ENCODE data around the gene LTB.

The LTB gene

DNA sequence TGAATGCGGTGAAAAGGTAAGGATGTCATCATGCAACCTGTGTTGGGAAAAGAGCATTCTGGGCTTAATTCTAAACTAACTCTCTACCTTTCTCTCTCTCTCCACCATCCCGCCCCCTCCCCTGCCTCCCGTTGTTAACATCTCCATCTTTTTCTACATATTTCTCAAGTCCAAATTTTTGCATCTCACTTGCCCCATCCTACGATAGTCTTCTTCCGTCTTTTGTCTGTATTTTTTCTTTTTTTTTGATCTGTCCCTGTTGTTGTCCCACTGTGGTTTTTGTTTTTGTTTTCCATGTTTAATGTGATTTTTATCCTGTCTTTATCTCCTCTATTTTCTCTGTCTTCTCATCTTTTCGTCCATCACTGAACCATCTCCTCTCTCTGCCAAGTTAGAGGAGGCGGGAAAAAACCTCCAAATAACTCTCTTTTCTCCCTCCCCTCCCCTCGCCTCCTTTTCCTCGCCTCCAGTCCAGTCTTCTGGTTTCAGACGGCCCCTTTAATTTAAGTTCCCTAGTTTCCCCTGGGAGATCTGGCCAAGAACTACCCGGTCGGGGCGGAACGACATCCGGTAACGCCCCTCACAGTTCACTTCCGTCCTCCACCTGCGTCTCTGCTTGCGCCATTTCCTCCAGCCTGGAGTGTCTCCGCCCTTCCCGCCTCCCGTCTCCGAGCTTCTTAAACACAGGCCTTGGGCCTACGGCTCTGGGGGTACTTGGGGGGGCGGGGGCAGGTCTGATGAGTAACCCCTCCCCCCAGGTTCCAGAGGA, 35.1 kb downstream of the LTB start, which contains the start of gene NFKBIL1 (continued):
- TF ChIP-seq, protein P1, sequence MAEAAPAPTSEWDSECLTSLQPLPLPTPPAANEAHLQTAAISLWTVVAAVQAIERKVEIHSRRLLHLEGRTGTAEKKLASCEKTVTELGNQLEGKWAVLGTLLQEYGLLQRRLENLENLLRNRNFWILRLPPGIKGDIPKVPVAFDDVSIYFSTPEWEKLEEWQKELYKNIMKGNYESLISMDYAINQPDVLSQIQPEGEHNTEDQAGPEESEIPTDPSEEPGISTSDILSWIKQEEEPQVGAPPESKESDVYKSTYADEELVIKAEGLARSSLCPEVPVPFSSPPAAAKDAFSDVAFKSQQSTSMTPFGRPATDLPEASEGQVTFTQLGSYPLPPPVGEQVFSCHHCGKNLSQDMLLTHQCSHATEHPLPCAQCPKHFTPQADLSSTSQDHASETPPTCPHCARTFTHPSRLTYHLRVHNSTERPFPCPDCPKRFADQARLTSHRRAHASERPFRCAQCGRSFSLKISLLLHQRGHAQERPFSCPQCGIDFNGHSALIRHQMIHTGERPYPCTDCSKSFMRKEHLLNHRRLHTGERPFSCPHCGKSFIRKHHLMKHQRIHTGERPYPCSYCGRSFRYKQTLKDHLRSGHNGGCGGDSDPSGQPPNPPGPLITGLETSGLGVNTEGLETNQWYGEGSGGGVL (tag by site-specific recombination; IDR thresholded peaks at IDR 0.05), result peak; percentile 70
- TF ChIP-seq ZNF19 (tag by site-specific recombination; IDR thresholded peaks at IDR 0.05; ENCODE audit: low read depth) (no peak), GLIS1 (tag by site-specific recombination; IDR thresholded peaks at IDR 0.05) (peak; percentile 65; the same call in 1 of the 2 replicates), ZBTB7A (tag by site-specific recombination; IDR thresholded peaks at IDR 0.05; ENCODE audit: low read depth) (no peak; the same call in none of the 2 replicates), ZNF155 (tag by site-specific recombination; IDR thresholded peaks at IDR 0.05) (no peak), ZEB2 (tag by site-specific recombination; IDR thresholded peaks at IDR 0.05) (peak; percentile 67; the same call in 1 of the 2 replicates), ZNF341 (tag by site-specific recombination; IDR thresholded peaks at IDR 0.05; ENCODE audit: low read depth) (peak; percentile 50; the same call in 1 of the 2 replicates), KLF10 (tag by site-specific recombination; IDR thresholded peaks at IDR 0.05) (peak; percentile 92), ZNF521 (tag by site-specific recombination; IDR thresholded peaks at IDR 0.05) (no peak), ZNF133 (tag by site-specific recombination; IDR thresholded peaks at IDR 0.05) (no peak), ZNF670 (tag by site-specific recombination; IDR thresholded peaks at IDR 0.05; ENCODE audit: low read depth) (no peak), ZNF76 (tag by site-specific recombination; IDR thresholded peaks at IDR 0.05; ENCODE audit: borderline replicate concordance, low read depth) (peak; percentile 85), ZNF138 (tag by site-specific recombination; IDR thresholded peaks at IDR 0.05; ENCODE audit: borderline replicate concordance) (no peak), ZNF660 (tag by site-specific recombination; IDR thresholded peaks at IDR 0.05) (peak; percentile 93), ZNF350 (tag by site-specific recombination; IDR thresholded peaks at IDR 0.05) (no peak), ZNF514 (tag by site-specific recombination; IDR thresholded peaks at IDR 0.05) (no peak; the same call in 1 of the 2 replicates), SCRT1 (tag by site-specific recombination; IDR thresholded peaks at IDR 0.05; ENCODE audit: borderline replicate concordance) (no peak), KLF16 (tag by site-specific recombination; IDR thresholded peaks at IDR 0.05) (peak; percentile 97), ZBTB20 (tag by site-specific recombination; IDR thresholded peaks at IDR 0.05) (no peak; the same call in 1 of the 2 replicates), ZNF843 (tag by site-specific recombination; IDR thresholded peaks at IDR 0.05) (peak; percentile 37; the same call in 1 of the 2 replicates), ZNF621 (tag by site-specific recombination; IDR thresholded peaks at IDR 0.05) (no peak), ZNF707 (tag by site-specific recombination; IDR thresholded peaks at IDR 0.05) (no peak; the same call in 1 of the 2 replicates), SP3 (tag by site-specific recombination; IDR thresholded peaks at IDR 0.05) (peak; percentile 99), ZNF558 (tag by site-specific recombination; IDR thresholded peaks at IDR 0.05) (peak; percentile 54; the same call in 1 of the 2 replicates), ZNF157 (tag by site-specific recombination; IDR thresholded peaks at IDR 0.05) (no peak), ZNF404 (tag by site-specific recombination; IDR thresholded peaks at IDR 0.05) (no peak)
- TF ChIP-seq, protein P2, sequence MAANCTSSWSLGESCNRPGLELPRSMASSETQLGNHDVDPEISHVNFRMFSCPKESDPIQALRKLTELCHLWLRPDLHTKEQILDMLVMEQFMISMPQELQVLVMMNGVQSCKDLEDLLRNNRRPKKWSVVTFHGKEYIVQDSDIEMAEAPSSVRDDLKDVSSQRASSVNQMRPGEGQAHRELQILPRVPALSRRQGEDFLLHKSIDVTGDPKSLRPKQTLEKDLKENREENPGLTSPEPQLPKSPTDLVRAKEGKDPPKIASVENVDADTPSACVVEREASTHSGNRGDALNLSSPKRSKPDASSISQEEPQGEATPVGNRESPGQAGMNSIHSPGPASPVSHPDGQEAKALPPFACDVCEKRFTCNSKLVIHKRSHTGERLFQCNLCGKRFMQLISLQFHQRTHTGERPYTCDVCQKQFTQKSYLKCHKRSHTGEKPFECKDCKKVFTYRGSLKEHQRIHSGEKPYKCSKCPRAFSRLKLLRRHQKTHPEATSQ (tag by site-specific recombination; IDR thresholded peaks at IDR 0.05), result peak; percentile 55; the same call in 1 of the 2 replicates
- TF ChIP-seq, protein P3, sequence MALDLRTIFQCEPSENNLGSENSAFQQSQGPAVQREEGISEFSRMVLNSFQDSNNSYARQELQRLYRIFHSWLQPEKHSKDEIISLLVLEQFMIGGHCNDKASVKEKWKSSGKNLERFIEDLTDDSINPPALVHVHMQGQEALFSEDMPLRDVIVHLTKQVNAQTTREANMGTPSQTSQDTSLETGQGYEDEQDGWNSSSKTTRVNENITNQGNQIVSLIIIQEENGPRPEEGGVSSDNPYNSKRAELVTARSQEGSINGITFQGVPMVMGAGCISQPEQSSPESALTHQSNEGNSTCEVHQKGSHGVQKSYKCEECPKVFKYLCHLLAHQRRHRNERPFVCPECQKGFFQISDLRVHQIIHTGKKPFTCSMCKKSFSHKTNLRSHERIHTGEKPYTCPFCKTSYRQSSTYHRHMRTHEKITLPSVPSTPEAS (tag by site-specific recombination; IDR thresholded peaks at IDR 0.05), result peak; percentile 28; the same call in 1 of the 2 replicates
- TF ChIP-seq, protein P4, sequence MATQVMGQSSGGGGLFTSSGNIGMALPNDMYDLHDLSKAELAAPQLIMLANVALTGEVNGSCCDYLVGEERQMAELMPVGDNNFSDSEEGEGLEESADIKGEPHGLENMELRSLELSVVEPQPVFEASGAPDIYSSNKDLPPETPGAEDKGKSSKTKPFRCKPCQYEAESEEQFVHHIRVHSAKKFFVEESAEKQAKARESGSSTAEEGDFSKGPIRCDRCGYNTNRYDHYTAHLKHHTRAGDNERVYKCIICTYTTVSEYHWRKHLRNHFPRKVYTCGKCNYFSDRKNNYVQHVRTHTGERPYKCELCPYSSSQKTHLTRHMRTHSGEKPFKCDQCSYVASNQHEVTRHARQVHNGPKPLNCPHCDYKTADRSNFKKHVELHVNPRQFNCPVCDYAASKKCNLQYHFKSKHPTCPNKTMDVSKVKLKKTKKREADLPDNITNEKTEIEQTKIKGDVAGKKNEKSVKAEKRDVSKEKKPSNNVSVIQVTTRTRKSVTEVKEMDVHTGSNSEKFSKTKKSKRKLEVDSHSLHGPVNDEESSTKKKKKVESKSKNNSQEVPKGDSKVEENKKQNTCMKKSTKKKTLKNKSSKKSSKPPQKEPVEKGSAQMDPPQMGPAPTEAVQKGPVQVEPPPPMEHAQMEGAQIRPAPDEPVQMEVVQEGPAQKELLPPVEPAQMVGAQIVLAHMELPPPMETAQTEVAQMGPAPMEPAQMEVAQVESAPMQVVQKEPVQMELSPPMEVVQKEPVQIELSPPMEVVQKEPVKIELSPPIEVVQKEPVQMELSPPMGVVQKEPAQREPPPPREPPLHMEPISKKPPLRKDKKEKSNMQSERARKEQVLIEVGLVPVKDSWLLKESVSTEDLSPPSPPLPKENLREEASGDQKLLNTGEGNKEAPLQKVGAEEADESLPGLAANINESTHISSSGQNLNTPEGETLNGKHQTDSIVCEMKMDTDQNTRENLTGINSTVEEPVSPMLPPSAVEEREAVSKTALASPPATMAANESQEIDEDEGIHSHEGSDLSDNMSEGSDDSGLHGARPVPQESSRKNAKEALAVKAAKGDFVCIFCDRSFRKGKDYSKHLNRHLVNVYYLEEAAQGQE (tag by site-specific recombination; IDR thresholded peaks at IDR 0.05), result peak; percentile 41; the same call in 1 of the 2 replicates

All from HEK293 (cell line).